ENCODE results near the gene MFSD1.

- TF ChIP-seq CTCF (IDR thresholded peaks at IDR 0.05; ENCODE audit: low read depth, low read length) (no peak), EZH2phosphoT487 (IDR thresholded peaks at IDR 0.05; ENCODE audit: low read depth) (no peak)
Observed at GRCh38 chr3:158819282-158819681, 17.4 kb downstream of the MFSD1 start.
